NCI-H510A treated with DMSO at 0.1 percent for 48 hours (cell line): ENCODE data around the gene TBC1D3B.
"Not testable (repeated sequence)": the region's sequence is repeated elsewhere in the genome, so short reads cannot be mapped to it uniquely, and the experiment has no call there.

ENCODE experiments used
- DNase-seq: peaks from one replicate; lab custom pipeline; 2025; lab: John Stamatoyannopoulos, UW

The TBC1D3B gene

DNA sequence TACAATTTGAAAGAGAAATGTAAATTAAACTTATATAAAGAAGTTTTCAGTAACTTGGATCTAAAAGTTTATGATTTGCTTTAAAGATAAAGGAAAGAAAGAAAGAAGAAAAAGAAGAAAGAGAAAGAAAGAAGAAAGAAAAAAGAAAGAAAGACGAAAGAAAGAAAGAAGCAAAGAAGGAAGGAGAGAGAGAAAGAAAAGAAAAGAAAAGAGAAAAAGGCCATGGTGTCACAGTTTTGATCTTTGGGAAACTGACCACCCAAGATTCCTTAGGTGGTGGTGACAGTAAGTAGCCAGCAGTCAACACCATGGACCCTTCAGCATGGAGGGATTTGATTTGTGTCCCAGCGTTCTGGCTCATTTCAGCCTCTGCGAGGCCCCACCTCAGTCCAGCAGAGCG lies 24.7 kb upstream of the TBC1D3B start:
- DNase-seq, result not testable (repeated sequence)

DNA sequence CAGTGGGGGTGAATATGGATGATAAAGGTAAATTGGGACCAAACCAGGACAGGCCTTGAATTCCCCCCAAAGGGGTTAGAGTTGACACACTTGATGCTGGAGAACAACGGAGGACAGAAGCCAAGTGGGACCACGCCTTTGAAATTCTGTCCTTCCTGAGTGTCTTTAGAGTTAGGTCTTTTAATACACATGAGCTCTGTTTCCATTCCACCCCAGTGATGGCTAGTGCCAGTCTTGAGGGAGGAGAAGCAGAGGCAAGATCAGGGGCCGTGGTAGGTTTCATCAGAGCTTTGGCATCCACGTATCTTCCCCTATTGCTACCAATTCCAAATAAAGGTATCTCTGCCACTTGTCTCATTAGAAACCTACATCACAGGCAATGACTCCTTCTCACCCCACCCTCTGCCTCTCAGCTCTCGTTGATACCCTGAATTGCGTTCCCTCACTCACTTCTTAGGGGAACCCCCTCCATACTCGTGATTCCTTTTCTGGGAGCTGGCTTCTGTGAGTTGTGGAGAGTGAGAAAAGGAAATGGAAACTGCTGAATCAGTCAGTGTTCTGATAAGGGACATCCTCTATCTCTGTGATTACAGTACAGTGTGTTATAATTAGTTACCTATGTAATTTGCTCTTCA lies 22.5 kb upstream of the TBC1D3B start:
- DNase-seq, result no peak

GRCh38 chr17:36197387-36197703 lies 20.9 kb upstream of the TBC1D3B start:
- DNase-seq, result no peak

DNA sequence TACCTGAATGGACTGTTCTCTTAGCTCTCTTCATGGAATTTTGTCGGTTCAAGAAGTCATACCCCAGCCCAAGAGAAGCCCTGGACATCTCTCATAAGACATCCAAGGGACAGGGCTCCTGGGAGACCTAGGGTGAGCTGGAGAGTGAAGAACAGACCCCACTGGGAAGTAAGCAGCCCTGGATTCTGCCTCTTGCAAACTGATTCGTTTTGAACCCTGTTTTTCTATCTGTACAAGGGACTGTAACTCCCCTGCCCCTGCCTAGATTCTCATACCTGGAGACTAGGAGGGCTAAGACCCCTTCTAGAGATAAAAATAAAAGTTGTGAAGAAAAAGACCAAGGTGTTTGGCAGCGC lies 19.7 kb upstream of the TBC1D3B start:
- no peak for DNase-seq

GRCh38 chr17:36195434-36196130 lies 19.1 kb upstream of the TBC1D3B start:
- no peak for DNase-seq

GRCh38 chr17:36194832-36195433 lies 18.5 kb upstream of the TBC1D3B start:
- not testable (repeated sequence) for DNase-seq

- not testable (repeated sequence) for DNase-seq
These were observed 17.9 kb upstream of the TBC1D3B start for GRCh38 chr17:36194147-36194831.

- DNase-seq, result no peak
These were observed 16.9 kb upstream of the TBC1D3B start for GRCh38 chr17:36193216-36193775.

- DNase-seq, result not testable (repeated sequence)
These were observed 14.3 kb upstream of the TBC1D3B start for GRCh38 chr17:36190549-36191330.

DNA sequence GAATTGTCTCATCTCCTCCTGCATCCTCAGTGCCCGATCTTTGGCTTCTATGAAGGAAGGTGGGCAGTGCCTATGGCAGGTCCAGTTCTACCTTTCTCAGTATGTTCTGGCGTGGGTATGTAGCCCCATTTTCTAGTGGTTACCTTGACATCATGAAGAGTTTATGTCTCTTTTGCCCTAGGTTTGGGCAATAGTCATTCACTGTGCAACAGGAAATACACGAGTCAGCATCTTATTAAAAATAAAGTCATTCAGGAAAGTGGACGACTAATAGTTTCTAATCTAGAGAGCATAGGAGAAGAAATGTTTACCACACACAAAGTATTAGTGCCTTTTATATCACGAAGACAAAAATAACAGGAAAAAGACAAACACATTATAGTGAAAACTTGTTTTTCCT lies 13.6 kb upstream of the TBC1D3B start:
- not testable (repeated sequence) for DNase-seq

GRCh38 chr17:36188891-36189306 lies 12.5 kb upstream of the TBC1D3B start:
- no peak for DNase-seq

- not testable (repeated sequence) for DNase-seq
These were observed 11.7 kb upstream of the TBC1D3B start for GRCh38 chr17:36187943-36188665.

GRCh38 chr17:36186810-36187763 lies 10.7 kb upstream of the TBC1D3B start:
- DNase-seq, result not testable (repeated sequence)

DNA sequence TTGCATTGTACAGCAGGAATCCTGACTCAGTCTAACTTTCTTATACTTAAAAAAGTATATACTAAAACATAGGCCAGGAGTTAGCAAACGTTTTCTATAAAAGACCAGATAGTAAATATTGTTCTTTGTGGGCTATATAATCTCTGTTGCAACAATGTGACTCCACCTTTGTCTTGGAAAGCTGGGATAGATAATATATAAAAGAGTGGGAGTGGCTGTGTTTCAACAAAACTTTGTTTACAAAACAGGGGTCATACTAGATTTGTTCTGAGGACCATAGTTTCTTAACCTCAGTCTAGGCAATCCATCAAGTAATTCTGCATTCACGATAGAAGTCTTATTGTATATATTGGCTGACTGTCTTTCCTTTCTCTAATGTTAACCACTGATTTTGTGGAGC lies 9.0 kb upstream of the TBC1D3B start:
- no peak for DNase-seq

DNA sequence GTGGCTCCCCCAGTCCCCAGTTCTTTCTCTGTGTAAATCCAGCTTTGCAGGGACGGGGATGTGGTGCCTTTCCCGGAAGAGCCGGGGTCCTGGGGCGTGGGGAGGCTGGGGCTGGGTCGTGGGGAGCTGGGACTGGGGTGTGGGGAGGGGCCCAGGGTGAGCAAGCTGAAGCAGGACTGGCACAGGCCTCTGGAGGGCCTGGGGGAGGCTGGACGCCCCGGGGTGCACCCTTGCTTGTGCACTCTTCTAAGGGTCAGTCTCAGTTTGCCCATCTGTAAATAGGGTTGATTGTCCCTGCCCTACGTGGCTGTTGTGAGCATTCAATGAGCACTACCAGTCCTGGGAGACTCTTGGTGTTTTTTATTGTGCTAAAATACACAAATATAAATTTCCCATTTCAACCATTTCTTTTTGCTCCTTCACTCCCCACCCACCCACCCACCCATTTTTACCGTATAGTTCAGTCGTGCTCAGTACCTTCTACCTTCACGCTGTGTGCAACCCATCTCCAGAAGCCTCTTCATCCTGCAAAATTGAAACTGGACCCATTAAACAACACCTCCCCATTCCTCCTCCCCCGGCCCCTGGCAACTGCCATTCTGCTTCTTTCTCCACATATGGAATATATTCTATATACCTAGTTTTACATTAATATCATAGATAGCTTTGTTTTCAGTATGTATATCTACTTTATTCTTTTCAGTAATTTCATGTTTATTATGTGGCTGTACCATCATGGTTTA lies 7.8 kb upstream of the TBC1D3B start:
- no peak for DNase-seq

DNA sequence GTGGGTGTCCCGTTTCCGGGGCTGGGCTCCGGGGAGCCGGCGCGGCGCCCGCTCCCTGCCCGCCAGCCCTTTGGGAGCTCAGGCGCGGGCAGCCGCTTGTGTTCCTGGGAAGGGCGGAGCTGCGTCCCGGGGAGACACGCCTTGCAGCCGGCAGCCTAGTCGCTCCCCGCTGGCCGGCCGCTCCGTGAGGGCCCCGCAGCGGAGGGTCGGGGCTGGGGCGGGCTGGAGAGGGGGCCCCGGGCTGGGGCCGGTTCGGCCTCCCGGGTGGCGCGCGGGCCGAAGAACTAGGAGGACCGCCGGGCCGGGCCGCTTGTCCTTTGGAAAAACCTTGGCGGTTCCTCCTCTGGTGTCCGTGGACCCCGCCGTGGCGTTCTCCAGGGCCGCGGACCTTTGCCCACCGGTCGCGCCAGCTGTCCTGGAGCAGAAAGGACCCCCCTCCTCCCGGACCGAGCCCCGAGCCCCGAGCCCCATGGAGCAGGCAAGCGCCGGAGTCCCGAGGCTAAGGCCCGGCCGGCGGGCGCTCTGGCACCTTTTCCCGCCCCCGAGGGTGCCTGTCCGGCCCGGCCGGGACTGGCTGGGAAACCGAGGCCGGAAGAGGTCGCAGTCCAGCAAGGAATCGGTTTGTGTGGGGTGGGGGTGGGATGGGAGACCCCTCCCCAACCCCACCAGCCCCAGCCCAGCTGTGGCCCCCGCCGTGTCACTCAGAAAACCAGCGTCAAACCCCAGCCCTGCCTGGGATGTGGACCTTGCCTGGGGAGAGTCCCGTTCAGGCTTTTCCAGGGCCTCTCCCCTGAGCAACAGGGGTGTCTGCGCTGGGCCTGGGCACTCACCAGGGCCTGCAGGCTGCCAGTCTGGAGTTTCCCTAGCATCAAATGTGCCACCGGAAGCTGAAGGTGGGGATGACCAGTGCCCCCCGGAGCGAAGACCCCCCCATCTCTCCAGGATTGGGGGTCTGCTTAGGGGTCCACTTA lies 6.8 kb upstream of the TBC1D3B start:
- DNase-seq, result no peak

DNA sequence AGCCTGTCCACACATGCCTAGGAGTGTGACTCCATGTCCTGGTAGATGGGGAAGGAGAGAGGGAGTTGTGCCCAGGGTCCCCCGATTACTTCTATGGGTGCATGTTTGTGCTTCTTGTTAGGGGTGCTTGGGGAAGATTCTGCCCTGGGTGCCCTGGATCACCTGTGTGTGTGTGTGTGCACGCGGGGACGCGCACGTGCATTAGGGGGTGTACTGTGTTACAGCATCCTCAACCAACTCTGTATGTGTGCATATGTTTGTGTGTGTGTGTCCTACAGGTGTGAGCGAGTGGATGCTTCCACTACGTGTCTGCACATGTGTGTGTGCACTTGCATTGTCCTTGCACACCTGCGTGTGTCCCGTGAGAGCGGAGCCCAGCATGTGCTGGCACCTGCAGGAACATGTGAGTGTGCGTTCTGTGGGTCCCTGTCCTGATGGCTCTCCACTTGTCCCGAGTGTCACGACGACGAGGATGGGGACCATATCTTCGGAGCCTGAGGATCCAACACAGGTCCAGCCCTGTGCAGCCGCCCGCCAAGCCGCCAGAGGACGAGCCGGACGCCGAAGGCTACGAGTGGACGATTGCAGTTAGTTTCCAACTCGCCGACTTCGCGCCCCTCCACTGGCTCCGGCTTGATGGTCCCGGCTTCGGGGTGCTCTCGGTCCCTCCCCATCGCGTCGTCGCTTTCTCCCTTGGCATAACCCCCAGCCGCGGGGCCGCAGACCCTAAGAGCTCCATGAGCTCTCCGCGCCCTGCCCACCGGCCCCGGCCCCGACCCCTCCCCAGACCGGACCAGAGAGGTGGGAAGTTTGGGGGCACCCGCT lies 6.0 kb upstream of the TBC1D3B start:
- DNase-seq, result no peak
